ENCODE results near the gene RASA3. TPM values are rescaled to one million over a fixed set of nuclear protein-coding genes. Genes with fewer than 3 reads are reported as not detected.
"Not testable (repeated sequence)": the region's sequence is repeated elsewhere in the genome, so short reads cannot be mapped to it uniquely, and the experiment has no call there.

RASA3 gene
- total RNA-seq, 1 donor from 2014 or later: 17.3 TPM

DNA sequence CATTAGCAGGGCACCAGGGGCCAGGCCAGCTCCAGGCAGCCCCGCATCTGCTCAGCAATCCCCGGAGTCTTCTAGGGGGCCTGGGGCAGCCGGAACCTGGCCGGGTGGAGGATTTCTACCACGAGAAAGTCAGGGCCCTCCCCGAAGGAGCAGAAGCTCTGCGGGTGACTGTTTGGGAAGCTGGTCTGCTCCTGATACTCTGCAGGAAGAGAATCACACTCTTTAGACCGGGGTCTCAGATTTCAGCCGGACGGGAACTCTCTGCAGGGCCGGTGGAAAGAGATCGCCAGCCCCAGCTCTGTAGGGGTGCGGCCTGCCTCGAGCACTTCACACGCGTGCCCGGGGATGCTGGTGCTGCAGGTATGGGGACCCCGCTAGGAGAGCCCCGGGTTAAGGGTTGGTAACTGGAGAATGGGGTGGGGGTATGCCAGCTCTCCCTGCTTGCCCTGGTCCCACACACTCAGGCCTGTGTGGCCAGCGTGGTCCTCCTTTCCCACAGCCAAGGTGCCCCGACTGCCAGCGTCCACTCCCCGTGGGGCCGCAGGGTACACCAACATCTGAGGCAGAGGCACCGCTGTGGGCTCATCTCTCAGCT lies 20.1 kb downstream of the RASA3 start:
- no peak for ATAC-seq
- peak; percentile 41 for DNase-seq
- intact Hi-C loops (cut with DNase I): no loop called here
- Histone ChIP-seq H3K27me3 (no peaks in the 10 kb centered on the region), H3K9me3 (no peaks in the 10 kb centered on the region), H3K36me3 (no peaks in the 10 kb centered on the region), H3K4me1 (peaks cover 24% of the 10 kb centered on the region), H3K4me3 (no peak overlapping the region), H3K27ac (no peak overlapping the region)
- TF ChIP-seq, protein P1, sequence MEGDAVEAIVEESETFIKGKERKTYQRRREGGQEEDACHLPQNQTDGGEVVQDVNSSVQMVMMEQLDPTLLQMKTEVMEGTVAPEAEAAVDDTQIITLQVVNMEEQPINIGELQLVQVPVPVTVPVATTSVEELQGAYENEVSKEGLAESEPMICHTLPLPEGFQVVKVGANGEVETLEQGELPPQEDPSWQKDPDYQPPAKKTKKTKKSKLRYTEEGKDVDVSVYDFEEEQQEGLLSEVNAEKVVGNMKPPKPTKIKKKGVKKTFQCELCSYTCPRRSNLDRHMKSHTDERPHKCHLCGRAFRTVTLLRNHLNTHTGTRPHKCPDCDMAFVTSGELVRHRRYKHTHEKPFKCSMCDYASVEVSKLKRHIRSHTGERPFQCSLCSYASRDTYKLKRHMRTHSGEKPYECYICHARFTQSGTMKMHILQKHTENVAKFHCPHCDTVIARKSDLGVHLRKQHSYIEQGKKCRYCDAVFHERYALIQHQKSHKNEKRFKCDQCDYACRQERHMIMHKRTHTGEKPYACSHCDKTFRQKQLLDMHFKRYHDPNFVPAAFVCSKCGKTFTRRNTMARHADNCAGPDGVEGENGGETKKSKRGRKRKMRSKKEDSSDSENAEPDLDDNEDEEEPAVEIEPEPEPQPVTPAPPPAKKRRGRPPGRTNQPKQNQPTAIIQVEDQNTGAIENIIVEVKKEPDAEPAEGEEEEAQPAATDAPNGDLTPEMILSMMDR (IDR thresholded peaks at IDR 0.05): no peak

DNA sequence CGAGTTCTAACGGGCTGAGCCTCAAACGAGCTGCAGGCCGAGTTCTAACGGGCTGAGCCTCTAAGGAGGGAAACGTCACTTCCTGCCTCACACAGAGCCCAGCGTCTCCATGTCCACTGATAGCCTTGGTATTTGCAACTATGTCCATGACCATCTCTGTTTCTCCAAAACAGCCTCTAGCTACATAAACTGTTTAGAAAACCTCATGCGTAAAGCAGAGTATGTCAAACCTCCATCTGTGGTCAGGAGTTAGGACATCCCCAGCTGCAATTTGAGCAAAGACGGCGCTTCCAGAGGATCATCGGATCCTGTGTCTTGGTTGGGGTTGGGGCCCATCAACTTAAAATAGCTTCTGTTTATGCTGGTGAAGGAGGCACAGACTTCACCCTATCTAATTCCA lies 20.8 kb downstream of the RASA3 start:
- Histone ChIP-seq H3K9me3 (no peaks in the 10 kb centered on the region), H3K36me3 (no peaks in the 10 kb centered on the region), H3K27ac (no peak overlapping the region), H3K27me3 (no peaks in the 10 kb centered on the region), H3K4me1 (peaks cover 29% of the 10 kb centered on the region), H3K4me3 (no peak overlapping the region)
- ATAC-seq (no peak), DNase-seq (peak; percentile 10)
- intact Hi-C loops (cut with DNase I): no loop called here
- TF ChIP-seq, protein P1 (IDR thresholded peaks at IDR 0.05): no peak

DNA sequence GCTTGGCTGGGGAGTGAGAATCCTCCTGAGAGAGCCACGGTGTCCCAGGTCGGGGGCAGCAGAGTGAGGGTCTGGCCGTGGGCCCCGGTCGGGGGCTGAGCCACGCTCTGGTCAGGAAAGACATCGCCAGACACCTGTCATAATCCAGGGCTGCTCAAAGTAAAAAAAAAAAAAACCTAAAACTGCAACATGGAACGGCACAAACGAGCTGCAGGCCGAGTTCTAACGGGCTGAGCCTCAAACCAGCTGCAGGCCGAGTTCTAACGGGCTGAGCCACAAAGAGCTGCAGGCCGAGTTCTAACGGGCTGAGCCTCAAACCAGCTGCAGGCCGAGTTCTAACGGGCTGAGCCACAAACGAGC lies 21.6 kb downstream of the RASA3 start:
- H3K36me3 ChIP-seq; H3K27me3 ChIP-seq; H3K9me3 ChIP-seq; H3K4me3 ChIP-seq; ATAC-seq; DNase-seq; intact Hi-C loops (cut with DNase I): not testable (repeated sequence)
- peaks cover 27% of the 10 kb centered on the region for H3K4me1 ChIP-seq
- peak overlapping the region; percentile 0 for H3K27ac ChIP-seq

DNA sequence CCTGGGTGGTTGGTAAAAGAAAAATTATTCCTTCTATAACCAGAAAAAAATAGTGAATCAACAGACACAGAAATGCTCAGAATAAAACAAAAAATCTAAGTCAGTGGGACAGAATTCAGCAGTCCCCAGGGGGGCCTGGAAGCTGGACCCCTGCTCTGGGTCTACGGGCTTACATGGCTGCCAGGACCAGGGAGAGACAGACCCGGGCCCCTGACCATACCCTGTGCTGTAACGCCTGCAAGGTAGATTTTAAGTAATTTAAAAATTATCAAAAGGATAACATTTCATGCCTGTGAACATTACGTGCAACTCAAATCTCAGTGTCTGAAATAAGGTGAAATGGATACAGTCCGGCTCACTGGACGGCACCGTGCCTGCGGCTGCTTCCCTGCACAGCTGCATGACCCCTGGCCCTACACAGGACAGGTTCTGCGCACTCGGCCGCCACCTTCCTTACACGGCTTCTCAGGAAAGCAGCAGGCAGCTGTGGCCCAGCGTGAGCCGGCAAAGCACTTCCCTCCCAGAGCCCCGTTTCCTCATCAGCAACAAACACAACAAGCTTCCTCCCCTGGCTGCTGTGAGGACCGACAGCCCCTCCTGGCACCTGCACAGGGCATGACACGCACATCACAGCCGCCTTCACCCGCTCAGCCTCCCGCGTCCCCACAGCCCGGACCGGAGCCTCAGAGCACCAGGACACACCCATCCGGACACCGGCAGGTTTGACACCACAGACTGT lies 22.2 kb downstream of the RASA3 start:
- no peaks in the 10 kb centered on the region for H3K27me3 ChIP-seq
- TF ChIP-seq, protein P1 (IDR thresholded peaks at IDR 0.05): peak; percentile 16
- peak overlapping the region; percentile 0 for H3K27ac ChIP-seq
- intact Hi-C loops (cut with DNase I): no loop called here
- no peaks in the 10 kb centered on the region for H3K36me3 ChIP-seq
- H3K9me3 ChIP-seq: no peaks in the 10 kb centered on the region
- ATAC-seq (peak; percentile 77), DNase-seq (peak; percentile 78)
- H3K4me3 ChIP-seq: no peak overlapping the region
- H3K4me1 ChIP-seq: peaks cover 21% of the 10 kb centered on the region

DNA sequence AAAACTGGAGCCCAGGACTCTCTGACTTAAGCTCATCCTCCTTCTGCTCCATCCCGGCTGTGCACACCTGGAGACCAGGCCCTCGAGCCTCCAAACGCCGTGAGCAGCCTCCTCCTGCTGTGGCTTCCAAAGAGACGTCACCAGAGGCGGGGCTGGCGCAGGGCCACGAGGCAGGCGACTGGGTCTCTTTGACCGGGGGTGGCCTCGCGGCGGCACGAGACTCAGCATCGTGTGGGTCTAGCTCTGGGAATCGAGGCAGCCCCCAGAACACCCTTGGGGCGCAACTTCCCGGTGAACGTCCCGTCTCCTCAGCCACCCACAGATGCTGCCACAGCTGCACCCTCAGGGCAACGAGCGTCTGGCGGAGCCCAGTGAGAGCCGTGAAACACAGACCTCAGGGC lies 22.8 kb downstream of the RASA3 start:
- Histone ChIP-seq H3K27ac (no peak overlapping the region), H3K4me3 (no peak overlapping the region), H3K9me3 (no peaks in the 10 kb centered on the region), H3K36me3 (no peaks in the 10 kb centered on the region), H3K4me1 (peaks cover 20% of the 10 kb centered on the region), H3K27me3 (no peaks in the 10 kb centered on the region)
- intact Hi-C loops (cut with DNase I): no loop called here
- TF ChIP-seq, protein P1 (IDR thresholded peaks at IDR 0.05): no peak
- DNase-seq: peak; percentile 64
- ATAC-seq: no peak

DNA sequence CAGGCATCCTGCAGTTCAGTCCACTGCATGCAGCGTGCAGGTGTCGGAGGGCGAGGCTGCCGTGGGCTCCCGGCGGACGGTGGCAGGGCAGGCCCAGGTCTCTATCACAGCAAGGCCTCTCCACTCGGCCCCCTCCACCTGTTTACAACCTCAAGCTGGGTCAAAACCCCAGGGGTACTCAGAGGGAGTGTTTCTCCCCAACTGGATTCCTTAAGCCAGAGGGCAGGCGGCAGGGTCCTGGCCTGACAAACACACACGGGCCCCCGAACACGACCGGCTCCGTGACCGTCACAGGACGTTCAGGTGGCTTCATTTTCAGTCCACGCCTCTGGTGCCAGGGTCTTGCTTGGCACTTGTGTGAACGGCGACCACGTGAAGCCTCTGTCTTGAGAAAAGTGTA lies 23.5 kb downstream of the RASA3 start:
- TF ChIP-seq, protein P1 (IDR thresholded peaks at IDR 0.05): no peak
- Histone ChIP-seq H3K27me3 (no peaks in the 10 kb centered on the region), H3K36me3 (no peaks in the 10 kb centered on the region), H3K4me3 (no peak overlapping the region), H3K9me3 (no peaks in the 10 kb centered on the region), H3K27ac (no peak overlapping the region), H3K4me1 (peaks cover 20% of the 10 kb centered on the region)
- intact Hi-C loops (cut with DNase I): no loop called here
- DNase-seq (peak; percentile 57), ATAC-seq (no peak)

Data from upper lobe of right lung (tissue), 1 donor.